ENCODE data around the gene CMBL.
"Not testable (repeated sequence)": the region's sequence is repeated elsewhere in the genome, so short reads cannot be mapped to it uniquely, and the experiment has no call there.

The CMBL gene

DNA sequence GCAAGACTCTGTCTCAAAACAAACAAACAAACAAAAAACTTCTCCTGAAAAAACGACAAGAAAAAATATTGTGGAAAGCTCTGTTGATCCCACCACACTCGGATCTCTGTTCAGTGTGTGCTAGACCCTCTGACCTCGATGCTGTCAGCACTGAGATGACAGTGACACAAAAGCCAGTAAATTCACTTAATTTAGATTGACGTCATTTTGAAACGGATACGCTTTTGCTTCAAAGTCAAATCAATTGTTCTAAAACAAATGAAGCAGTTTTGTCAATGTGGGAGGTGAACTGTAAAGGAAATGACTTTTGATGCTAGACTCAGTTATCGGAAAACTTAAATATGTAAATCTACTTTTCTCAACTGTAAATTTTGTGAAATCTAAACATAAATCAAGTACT is 31.0 kb downstream of the CMBL start:
- Histone ChIP-seq H3K4me3 (ENCODE audit: low read depth, low read length) (no peak overlapping the region), H3K36me3 (no peaks in the 10 kb centered on the region), H3K4me1 (no peaks in the 10 kb centered on the region), H3K9me3 (no peaks in the 10 kb centered on the region), H3K27me3 (no peaks in the 10 kb centered on the region)
- no peak for TF ChIP-seq CTCF (IDR thresholded peaks at IDR 0.05; ENCODE audit: low read depth, low read length)
- DNase-seq, result no peak

- Histone ChIP-seq H3K27me3 (no peaks in the 10 kb centered on the region), H3K9me3 (no peaks in the 10 kb centered on the region), H3K4me1 (no peaks in the 10 kb centered on the region), H3K36me3 (no peaks in the 10 kb centered on the region), H3K4me3 (ENCODE audit: low read depth, low read length) (no peak overlapping the region)
- no peak for DNase-seq
- no peak for TF ChIP-seq CTCF (IDR thresholded peaks at IDR 0.05; ENCODE audit: low read depth, low read length)
These were observed 31.7 kb downstream of the CMBL start for GRCh38 chr5:10275991-10276390.

- Histone ChIP-seq H3K4me3 (ENCODE audit: low read depth, low read length) (no peak overlapping the region), H3K27me3 (no peaks in the 10 kb centered on the region), H3K9me3 (no peaks in the 10 kb centered on the region), H3K4me1 (no peaks in the 10 kb centered on the region), H3K36me3 (no peaks in the 10 kb centered on the region)
- TF ChIP-seq CTCF (IDR thresholded peaks at IDR 0.05; ENCODE audit: low read depth, low read length), result no peak
- DNase-seq, result no peak
These were observed 32.2 kb downstream of the CMBL start for GRCh38 chr5:10275460-10275859.

DNA sequence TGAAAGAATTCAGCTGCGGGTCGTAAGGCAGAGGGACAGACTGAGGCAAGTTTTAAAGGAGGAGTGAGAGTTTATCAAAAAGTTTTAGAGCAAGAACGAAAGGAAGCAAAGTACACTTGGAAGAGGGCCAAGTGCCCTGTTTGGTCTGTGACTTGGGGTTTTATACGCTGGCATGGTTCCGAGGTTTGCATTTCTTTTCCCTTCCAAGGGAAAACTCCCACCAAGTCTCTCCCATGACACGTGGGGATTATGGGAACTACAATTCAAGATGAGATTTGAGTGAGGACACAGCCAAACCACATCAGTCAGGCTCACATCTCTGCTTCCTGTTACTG is 34.9 kb downstream of the CMBL start:
- not testable (repeated sequence) for H3K4me1 ChIP-seq, H3K9me3 ChIP-seq

GRCh38 chr5:10272053-10272874 is 35.4 kb downstream of the CMBL start:
- Histone ChIP-seq H3K9me3 (no peaks in the 10 kb centered on the region), H3K4me1 (no peaks in the 10 kb centered on the region), H3K4me3 (ENCODE audit: low read depth, low read length) (no peak overlapping the region), H3K27me3 (no peaks in the 10 kb centered on the region), H3K36me3 (no peaks in the 10 kb centered on the region)
- TF ChIP-seq CTCF (IDR thresholded peaks at IDR 0.05; ENCODE audit: low read depth, low read length), result no peak
- DNase-seq, result no peak

More for the DNA sequence above, 34.9 kb downstream of the CMBL start:
- not testable (repeated sequence) for DNase-seq; H3K36me3 ChIP-seq; H3K4me3 ChIP-seq (ENCODE audit: low read depth, low read length); H3K27me3 ChIP-seq

GRCh38 chr5:10268100-10268499 is 39.6 kb downstream of the CMBL start:
- no peaks in the 10 kb centered on the region for H3K9me3 ChIP-seq
- no peaks in the 10 kb centered on the region for H3K27me3 ChIP-seq
- no peak for DNase-seq

More at GRCh38 chr5:10268100-10268499, 39.6 kb downstream of the CMBL start:
- Histone ChIP-seq H3K4me3 (ENCODE audit: low read depth, low read length) (no peak overlapping the region), H3K36me3 (peaks cover 34% of the 10 kb centered on the region), H3K4me1 (no peaks in the 10 kb centered on the region)
- no peak for TF ChIP-seq CTCF (IDR thresholded peaks at IDR 0.05; ENCODE audit: low read depth, low read length)
